IPS-NIHi11 (cell line): ENCODE measurements around the gene SCGN.
A peak's percentile ranks its signal among the peaks of the same experiment; 100 is the strongest.

Source experiments
- DNase-seq: peaks from one replicate; pipeline ENCODE4 v3.0.0; 2012; ENCODE audit warnings: mixed read lengths, low spot score

Gene SCGN, protein sequence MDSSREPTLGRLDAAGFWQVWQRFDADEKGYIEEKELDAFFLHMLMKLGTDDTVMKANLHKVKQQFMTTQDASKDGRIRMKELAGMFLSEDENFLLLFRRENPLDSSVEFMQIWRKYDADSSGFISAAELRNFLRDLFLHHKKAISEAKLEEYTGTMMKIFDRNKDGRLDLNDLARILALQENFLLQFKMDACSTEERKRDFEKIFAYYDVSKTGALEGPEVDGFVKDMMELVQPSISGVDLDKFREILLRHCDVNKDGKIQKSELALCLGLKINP

GRCh38 chr6:25652007-25652515 lies at the start of gene SCGN:
Gene SCGN (plus strand): TSS chr6:25652215. CDS start chr6:25652404, 189 bp downstream.
- peak; percentile 88 for DNase-seq

DNA sequence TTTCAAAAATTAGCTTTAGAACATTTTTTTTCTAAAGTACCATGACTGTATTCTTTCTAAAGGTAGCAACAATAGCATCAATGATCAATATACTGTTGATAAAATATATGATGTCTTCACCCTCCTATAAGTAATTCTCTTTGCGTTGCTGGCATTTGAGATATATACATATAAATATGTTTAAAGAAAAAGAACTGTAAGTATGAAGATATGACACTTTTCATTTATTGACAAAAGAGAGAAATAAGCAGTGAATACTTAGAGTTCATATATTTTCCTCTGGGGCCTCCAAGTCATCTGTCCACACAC lies 49.4 kb upstream of the SCGN start:
- no peak for DNase-seq

- no peak for DNase-seq
Observed at GRCh38 chr6:25603251-25603650, 48.8 kb upstream of the SCGN start.

- no peak for DNase-seq
Observed at GRCh38 chr6:25606151-25606550, 45.9 kb upstream of the SCGN start.

- DNase-seq, result no peak
Observed at GRCh38 chr6:25608558-25609174, 43.3 kb upstream of the SCGN start.

GRCh38 chr6:25612666-25613065 lies 39.3 kb upstream of the SCGN start:
- no peak for DNase-seq

DNA sequence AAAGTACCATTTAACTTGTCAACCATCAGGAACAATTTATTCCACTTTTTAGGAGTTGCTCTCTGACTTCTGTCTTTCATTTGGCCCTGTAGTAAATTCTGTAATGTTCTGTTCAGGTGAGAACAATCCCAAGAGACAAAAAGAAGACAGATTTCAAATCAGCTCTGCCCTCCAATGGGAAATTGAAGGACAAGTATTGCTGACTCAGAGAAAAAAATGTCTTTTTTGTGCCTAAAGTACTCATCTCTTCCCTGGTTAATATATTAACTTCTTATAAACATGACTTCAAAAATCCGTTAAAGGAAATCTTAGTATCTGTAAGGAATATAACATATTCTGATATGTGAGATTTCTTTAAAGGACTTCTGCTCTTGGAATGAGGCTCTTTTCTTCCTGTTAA lies 38.6 kb upstream of the SCGN start:
- DNase-seq, result no peak

- DNase-seq, result no peak
Observed at GRCh38 chr6:25614052-25614451, 38.0 kb upstream of the SCGN start.

DNA sequence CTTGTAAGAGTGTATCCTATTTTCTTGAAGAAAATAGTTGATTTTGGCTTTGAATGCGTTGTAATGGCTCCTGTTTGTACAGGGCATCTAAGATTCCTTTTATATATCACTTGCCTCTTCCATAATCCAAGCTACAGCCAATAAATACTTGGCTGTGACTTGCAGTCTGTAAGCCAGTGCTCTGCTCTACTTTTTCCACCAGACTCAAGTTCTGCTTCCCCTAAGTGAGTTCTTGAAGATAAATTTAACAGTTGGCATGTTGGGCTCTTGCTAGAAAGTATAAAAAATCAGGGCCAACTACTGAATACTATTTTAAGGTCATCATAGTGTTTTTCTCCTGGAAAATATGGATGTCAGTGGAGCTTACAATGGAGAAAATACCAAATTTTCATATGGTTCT lies 36.5 kb upstream of the SCGN start:
- no peak for DNase-seq

DNA sequence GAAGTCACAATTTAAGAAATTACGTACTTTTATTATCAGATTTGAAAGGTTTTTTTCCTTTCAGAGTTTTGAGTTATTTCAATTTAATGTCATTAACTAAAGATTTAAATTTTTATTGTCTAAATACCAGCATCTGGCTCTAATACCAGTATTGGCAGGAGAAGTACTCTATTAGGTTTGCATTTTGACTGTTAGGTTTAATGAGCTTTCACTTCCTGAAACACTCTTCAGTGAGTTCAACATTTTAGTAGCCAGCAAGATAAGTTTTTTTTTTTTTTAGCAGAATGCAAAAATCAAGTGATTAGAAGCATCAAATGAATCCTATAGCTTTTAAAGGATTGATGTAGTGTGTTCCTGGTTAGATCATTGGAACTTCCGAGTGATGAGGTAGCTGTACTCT lies 34.0 kb upstream of the SCGN start:
- no peak for DNase-seq

- DNase-seq, result no peak
Observed at GRCh38 chr6:25619217-25619616, 32.8 kb upstream of the SCGN start.

DNA sequence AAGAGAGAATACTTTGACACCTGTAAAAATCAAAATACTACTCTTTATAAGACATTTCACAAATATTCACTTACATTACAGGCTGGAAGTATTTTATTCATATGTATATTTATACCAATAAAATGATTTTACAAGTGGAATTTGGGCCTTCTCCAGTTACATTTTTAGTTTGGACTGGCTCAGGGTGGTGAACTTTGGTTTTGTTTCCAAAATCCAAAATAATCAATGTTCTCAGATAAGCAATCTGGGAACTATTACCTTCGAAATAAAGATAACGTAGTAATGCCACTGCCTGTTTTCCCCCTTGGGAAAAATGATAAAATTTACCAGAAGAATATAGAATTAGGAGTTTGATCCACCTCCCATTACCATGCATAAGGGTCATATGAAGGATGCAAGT lies 31.6 kb upstream of the SCGN start:
- DNase-seq, result no peak

GRCh38 chr6:25623065-25623464 lies 28.9 kb upstream of the SCGN start:
- DNase-seq, result no peak

DNA sequence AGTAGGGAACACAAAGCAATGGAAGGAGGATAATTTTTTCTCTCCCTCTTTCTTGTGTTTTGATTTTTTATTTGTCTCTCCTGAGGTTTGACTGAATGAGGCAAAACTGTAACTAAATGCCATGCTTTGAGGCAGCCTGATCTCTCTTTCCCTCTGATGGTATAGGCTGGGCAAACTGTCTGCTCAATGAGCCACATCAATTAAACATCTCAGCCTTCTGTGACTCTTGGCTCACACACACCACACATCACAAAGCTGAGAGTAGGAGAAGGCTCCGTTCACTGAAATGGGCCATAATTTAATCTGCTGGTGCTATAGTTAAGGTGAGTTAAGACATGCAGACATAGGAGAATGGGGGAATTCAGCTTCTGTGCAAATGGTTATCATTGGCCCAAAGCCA lies 28.1 kb upstream of the SCGN start:
- no peak for DNase-seq

- peak; percentile 62 for DNase-seq
Observed at GRCh38 chr6:25627001-25627400, 25.0 kb upstream of the SCGN start.

DNA sequence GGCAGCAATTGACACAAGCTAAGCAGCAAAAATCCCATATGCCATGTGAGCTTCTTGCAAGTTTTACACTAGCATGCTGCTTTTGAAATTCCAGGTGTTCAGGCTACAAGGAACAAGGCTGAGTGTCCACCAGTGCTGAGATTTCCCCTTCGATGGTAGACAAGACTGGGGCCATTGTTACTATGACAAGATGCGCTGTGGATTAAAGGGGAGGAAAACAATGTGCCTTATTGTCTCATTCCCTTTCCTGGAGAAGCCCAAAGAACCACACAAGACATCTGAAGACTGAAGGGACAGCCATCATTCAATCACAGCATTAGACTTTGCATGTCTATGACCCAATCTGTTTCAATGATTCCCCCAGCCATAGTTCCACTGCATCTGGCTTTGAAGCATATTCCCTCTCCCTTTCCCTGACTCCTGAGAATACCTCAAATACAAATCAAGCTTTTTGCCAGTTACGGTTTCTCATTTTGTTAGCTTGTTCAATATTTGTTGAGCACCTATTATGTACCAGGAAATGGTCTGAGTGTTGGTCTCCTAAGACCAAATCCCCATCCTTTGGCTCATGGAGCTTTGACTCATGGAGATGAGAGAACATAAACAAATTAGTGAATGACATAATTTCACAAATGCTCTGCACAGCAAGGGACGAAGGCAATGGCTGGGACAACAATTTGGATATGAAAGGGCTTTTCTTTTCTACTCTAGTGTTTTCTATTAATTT lies 23.4 kb upstream of the SCGN start:
- no peak for DNase-seq

DNA sequence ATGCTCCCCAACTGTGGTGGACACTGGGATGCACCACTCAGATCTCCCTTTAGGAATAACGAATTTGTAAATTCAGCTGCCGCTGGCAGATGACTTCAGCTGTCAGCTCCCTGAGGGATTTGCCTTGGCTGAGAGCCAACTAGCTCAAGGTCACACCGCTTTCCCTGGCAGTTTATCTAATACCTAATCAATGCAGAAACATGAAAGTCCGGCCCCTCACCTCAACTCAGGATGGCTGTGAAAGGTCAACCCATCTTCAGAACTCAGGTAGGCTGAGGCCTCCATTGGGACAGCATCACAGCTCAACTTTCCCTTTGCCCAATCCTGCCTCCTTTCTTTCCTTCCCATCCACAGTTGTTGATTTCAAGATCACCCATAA lies 22.8 kb upstream of the SCGN start:
- no peak for DNase-seq

DNA sequence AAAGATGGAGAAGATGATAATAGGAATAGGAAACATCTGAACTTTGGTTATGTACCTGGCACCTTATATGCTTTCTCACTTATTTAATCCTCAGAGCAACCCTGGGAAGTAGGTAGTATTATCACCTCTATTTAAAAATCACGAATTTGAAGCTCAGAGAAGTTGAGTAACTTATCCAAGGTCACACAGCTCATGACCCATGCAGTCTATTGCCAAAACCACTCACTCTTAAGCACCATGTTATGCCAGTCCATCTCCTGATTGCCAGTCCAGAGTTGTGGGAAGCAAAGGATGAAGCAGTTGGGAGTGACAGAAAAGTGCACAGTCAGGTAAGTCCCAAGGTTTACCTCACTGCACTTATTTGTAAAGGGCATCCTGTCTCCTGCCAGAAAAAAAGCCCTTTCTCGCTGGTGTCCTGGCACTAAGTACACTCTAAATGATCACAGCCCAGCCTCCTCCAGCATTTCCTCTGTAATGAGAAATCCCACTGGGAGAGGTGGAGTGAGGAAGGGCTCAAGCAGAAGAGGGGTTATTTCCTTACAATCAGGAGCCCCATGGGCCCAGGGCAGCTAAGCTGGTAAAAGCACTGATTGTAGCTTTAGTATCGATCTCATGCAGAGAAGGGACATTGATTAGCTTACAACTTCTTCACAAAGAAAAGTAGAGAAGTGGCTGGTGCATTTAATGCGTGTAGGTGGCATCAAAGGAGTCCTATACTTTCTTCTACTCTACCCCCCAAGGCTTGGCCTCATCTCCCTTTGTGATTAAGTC lies 21.3 kb upstream of the SCGN start:
- no peak for DNase-seq

- DNase-seq, result peak; percentile 13
Observed at GRCh38 chr6:25635886-25636317, 16.1 kb upstream of the SCGN start.

DNA sequence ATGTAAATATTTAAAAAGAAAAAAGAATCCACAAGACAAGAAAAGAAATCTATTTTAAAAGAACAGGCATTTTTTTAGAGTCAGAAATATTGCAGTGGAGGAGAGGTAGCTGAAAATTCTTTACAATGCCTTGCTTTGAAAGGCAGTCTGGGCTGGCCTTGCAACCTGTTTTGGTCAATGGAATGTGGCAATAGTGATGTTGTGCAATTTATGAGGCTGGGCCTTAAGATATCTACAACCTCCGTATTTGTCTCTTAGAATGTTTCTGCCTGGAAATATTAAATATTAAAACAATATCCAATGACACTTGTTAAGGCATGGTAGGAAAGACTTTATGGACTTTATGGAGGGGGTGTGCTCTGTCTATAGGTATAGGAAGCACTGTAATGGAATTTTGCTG lies 14.8 kb upstream of the SCGN start:
- DNase-seq, result no peak

- peak; percentile 63 for DNase-seq
Observed at GRCh38 chr6:25637960-25638434, 14.0 kb upstream of the SCGN start.

DNA sequence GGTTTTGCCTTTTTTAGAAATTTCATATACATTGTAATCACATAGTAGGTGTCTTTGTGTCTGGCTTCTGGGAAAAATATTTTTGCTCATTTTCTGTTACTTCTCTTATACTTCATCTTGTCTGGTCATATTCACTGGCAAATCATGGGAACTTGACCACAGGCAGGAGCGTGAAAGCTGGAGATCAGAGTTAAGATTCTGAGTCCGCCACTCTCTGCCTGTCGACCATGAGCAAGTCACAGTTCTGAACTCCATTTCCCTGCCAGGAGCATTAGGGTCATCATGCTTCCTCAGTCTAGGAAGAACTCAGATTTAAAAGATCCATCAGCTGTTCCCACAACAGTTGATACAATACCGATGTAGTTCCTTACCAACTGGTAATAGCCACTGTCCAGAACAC lies 12.4 kb upstream of the SCGN start:
- no peak for DNase-seq
